Amygdala (tissue), 56 donors: ENCODE data around the gene NCAPD2.

ENCODE experiments used
- DNase-seq, 56 donors: peaks; one replicate each; lab custom pipeline; 2025; lab: John Stamatoyannopoulos, UW

Gene NCAPD2

GRCh38 chr12:6532927-6533652, 39.2 kb downstream of the NCAPD2 start:
- DNase-seq: peak in 44 of 56 donors; percentile 63 to 92 (median 81)

GRCh38 chr12:6533653-6533922, 39.7 kb downstream of the NCAPD2 start:
- peak in 2 of 56 donors; percentile 94 to 96 for DNase-seq

- peak; percentile 77 to 98 (median 95) for DNase-seq
Measured at GRCh38 chr12:6533923-6534694, 40.2 kb downstream of the NCAPD2 start, which contains the start of gene GAPDH. Gene GAPDH (plus strand): TSS chr12:6534517. CDS start chr12:6534833, 316 bp downstream.

GRCh38 chr12:6534695-6534944, 40.7 kb downstream of the NCAPD2 start:
- DNase-seq: peak in 1 of 56 donors; percentile 77

- DNase-seq: peak in 31 of 56 donors; percentile 8 to 80 (median 52)
Measured at GRCh38 chr12:6534945-6535696, 41.2 kb downstream of the NCAPD2 start.

GRCh38 chr12:6535697-6535946, 41.7 kb downstream of the NCAPD2 start:
- no peak for DNase-seq

GRCh38 chr12:6535960-6536847, 42.3 kb downstream of the NCAPD2 start:
- DNase-seq: peak in 2 of 56 donors; percentile 18 to 26

- DNase-seq: no peak
Measured at GRCh38 chr12:6536894-6537579, 43.1 kb downstream of the NCAPD2 start.

- DNase-seq: peak in 45 of 56 donors; percentile 22 to 86 (median 59)
Measured at GRCh38 chr12:6537580-6538419, 43.9 kb downstream of the NCAPD2 start.

GRCh38 chr12:6538420-6539313, 44.8 kb downstream of the NCAPD2 start:
- DNase-seq: peak in 4 of 56 donors; percentile 31 to 49 (median 37)

- no peak for DNase-seq
Measured at GRCh38 chr12:6539314-6539682, 45.4 kb downstream of the NCAPD2 start.

GRCh38 chr12:6539707-6540134, 45.8 kb downstream of the NCAPD2 start:
- DNase-seq: no peak

- DNase-seq: peak in 1 of 56 donors; percentile 11
Measured at GRCh38 chr12:6540181-6540877, 46.4 kb downstream of the NCAPD2 start.

- no peak for DNase-seq
Measured at GRCh38 chr12:6541371-6542165, 47.7 kb downstream of the NCAPD2 start.

GRCh38 chr12:6542209-6543009, 48.5 kb downstream of the NCAPD2 start:
- peak in 1 of 56 donors; percentile 14 for DNase-seq

GRCh38 chr12:6546016-6546415, 52.1 kb downstream of the NCAPD2 start:
- DNase-seq: no peak
